ENCODE data around the gene ELOVL3. TPM values are rescaled to one million over a fixed set of nuclear protein-coding genes. Genes with fewer than 3 reads are reported as not detected.
"Not testable (repeated sequence)": the region's sequence is repeated elsewhere in the genome, so short reads cannot be mapped to it uniquely, and the experiment has no call there.

The ELOVL3 gene
- total RNA-seq, 1 donor from 2014 or later, result 0.27 TPM

GRCh38 chr10:102247734-102248133 lies 21.6 kb downstream of the ELOVL3 start:
- Mint-ChIP-seq H3K27ac (peak overlapping the region; percentile 10), H3K36me3 (peaks cover 2% of the 10 kb centered on the region), H3K9me3 (no peaks in the 10 kb centered on the region), H3K4me3 (peak overlapping the region; percentile 98), H3K27me3 (ENCODE audit: low read depth) (peaks cover 5% of the 10 kb centered on the region), H3K4me1 (peaks cover 25% of the 10 kb centered on the region)
- DNase-seq (ENCODE audit: low spot score in 2 of 2, unreplicated experiment in 2 of 2), result no peak
- no peak for TF ChIP-seq CTCF (IDR thresholded peaks at IDR 0.05; ENCODE audit: unreplicated experiment)

- DNase-seq (ENCODE audit: low spot score in 2 of 2, unreplicated experiment in 2 of 2); H3K36me3 Mint-ChIP-seq; H3K4me1 Mint-ChIP-seq; H3K27me3 Mint-ChIP-seq (ENCODE audit: low read depth); H3K9me3 Mint-ChIP-seq; H3K27ac Mint-ChIP-seq; H3K4me3 Mint-ChIP-seq: not testable (repeated sequence)
Observed at GRCh38 chr10:102252508-102252907, 26.4 kb downstream of the ELOVL3 start.

- Mint-ChIP-seq H3K4me3 (no peak overlapping the region), H3K4me1 (no peaks in the 10 kb centered on the region), H3K36me3 (peaks cover 8% of the 10 kb centered on the region), H3K9me3 (no peaks in the 10 kb centered on the region), H3K27me3 (ENCODE audit: low read depth) (no peaks in the 10 kb centered on the region), H3K27ac (no peak overlapping the region)
- no peak for DNase-seq (ENCODE audit: low spot score in 2 of 2, unreplicated experiment in 2 of 2)
- no peak for TF ChIP-seq CTCF (IDR thresholded peaks at IDR 0.05; ENCODE audit: unreplicated experiment)
Observed at GRCh38 chr10:102254426-102254825, 28.3 kb downstream of the ELOVL3 start.

DNA sequence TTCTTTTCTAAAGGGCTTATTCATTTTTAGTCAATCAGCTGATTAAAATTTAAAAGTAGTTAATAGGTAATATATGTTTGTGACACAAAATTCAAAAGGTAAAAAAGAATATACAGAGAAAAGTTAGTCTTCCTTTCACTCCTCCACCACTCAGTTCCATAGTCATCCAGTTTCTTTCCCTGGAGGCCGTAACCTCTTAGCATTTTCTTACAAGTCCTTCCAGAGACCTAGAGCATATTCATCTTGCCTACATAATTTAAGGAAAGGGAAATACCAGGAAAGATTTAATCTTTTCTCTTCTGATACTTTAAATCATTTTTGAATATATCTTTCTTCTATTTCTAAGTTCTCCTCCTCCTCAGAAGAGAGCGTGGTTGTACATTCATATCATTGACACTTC lies 29.3 kb downstream of the ELOVL3 start:
- no peak for TF ChIP-seq CTCF (IDR thresholded peaks at IDR 0.05; ENCODE audit: unreplicated experiment)
- no peaks in the 10 kb centered on the region for H3K27me3 Mint-ChIP-seq (ENCODE audit: low read depth)
- peaks cover 14% of the 10 kb centered on the region for H3K36me3 Mint-ChIP-seq
- H3K27ac Mint-ChIP-seq, result no peak overlapping the region
- DNase-seq (ENCODE audit: low spot score in 2 of 2, unreplicated experiment in 2 of 2), result no peak
- no peaks in the 10 kb centered on the region for H3K9me3 Mint-ChIP-seq
- H3K4me3 Mint-ChIP-seq, result no peak overlapping the region
- no peaks in the 10 kb centered on the region for H3K4me1 Mint-ChIP-seq

DNA sequence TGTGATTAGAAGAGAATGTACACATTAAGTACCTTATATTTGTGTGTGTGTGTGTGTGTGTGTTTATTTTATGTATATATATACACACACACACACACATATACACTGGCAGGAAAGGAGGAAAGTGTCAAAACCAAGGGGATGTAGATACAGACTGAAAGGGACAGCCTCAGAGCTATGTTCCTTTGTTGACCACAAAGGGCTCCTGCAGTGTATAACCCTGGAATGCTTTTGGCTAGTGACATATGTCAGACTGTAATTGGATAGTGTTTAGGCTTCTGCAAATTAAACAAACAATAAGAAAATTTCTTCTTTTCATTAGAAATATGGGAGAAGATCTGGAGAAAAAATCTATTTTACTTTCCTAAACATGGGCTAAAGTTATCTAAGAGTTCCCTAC lies 35.1 kb downstream of the ELOVL3 start:
- Mint-ChIP-seq H3K4me1 (no peaks in the 10 kb centered on the region), H3K4me3 (no peak overlapping the region), H3K27me3 (ENCODE audit: low read depth) (no peaks in the 10 kb centered on the region), H3K9me3 (no peaks in the 10 kb centered on the region), H3K36me3 (peaks cover 12% of the 10 kb centered on the region), H3K27ac (no peak overlapping the region)
- DNase-seq (ENCODE audit: low spot score in 2 of 2, unreplicated experiment in 2 of 2), result no peak
- TF ChIP-seq CTCF (IDR thresholded peaks at IDR 0.05; ENCODE audit: unreplicated experiment), result no peak

DNA sequence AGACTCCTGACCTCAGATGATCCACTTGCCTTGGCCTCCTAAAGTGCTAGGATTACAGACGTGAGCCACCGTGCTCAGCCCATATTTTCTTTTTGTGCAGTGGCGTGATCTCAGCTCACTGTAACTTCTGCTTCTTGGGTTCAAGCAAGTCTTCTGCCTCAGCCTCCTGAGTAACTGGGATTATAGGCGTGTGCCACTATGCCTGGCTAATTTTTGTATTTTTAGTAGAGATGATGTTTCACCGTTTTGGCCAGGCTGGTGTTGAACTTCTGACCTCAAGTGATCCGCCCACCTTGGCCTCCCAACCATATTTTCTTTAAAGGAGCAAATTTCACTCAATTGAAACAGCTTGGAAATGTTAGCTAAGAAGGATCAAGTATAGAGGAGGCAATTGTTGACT lies 35.7 kb downstream of the ELOVL3 start:
- no peak overlapping the region for H3K27ac Mint-ChIP-seq
- peaks cover 12% of the 10 kb centered on the region for H3K36me3 Mint-ChIP-seq
- H3K4me1 Mint-ChIP-seq, result no peaks in the 10 kb centered on the region
- no peak for TF ChIP-seq CTCF (IDR thresholded peaks at IDR 0.05; ENCODE audit: unreplicated experiment)
- no peaks in the 10 kb centered on the region for H3K27me3 Mint-ChIP-seq (ENCODE audit: low read depth)
- no peaks in the 10 kb centered on the region for H3K9me3 Mint-ChIP-seq
- H3K4me3 Mint-ChIP-seq, result no peak overlapping the region
- no peak for DNase-seq (ENCODE audit: low spot score in 2 of 2, unreplicated experiment in 2 of 2)
